Small intestine (tissue), 7 donors: Measurements from ENCODE around the gene CHCHD3. TPM values are rescaled to one million over a fixed set of nuclear protein-coding genes. Genes with fewer than 3 reads are reported as not detected.

Source experiments
- DNase-seq, 2 donors: peaks; one replicate each; pipeline versions ENCODE4 v3.0.0 to v3.0.0-alpha.2; 2013
- FAIRE-seq: peaks from 2 replicates; lab custom pipeline; 2012; peaks lifted over from hg19 to GRCh38; lab: Jason Lieb, UNC
- H3K27ac ChIP-seq, 3 donors: one replicate each; pipeline ENCODE4 v1.5.1; 2013; ENCODE audit warnings: low read length in 2 of 3, mild to moderate bottlenecking in 2 of 3, control low read depth in 1 of 3, inconsistent platforms in 1 of 3, low read depth in 1 of 3, moderate library complexity in 1 of 3
- H3K27me3 ChIP-seq, 3 donors: one replicate each; pipeline ENCODE4 v1.6.1; 2013; ENCODE audit warnings: low read length in 3 of 3, inconsistent platforms in 1 of 3; ENCODE audit not compliant: control insufficient read depth in 3 of 3, insufficient read depth in 3 of 3
- H3K36me3 ChIP-seq, 3 donors: one replicate each; pipeline ENCODE4 v1.6.1; 2013; ENCODE audit warnings: low read length in 3 of 3, inconsistent platforms in 1 of 3, low read depth in 1 of 3, mild to moderate bottlenecking in 1 of 3, moderate library complexity in 1 of 3; ENCODE audit not compliant: control insufficient read depth in 3 of 3, insufficient read depth in 2 of 3
- H3K4me1 ChIP-seq, 3 donors: one replicate each; pipeline ENCODE4 v1.6.1; 2013; ENCODE audit warnings: low read length in 2 of 3, inconsistent platforms in 1 of 3, low read depth in 1 of 3, mild to moderate bottlenecking in 1 of 3, moderate library complexity in 1 of 3; ENCODE audit not compliant: control insufficient read depth in 3 of 3, insufficient read depth in 2 of 3
- H3K4me3 ChIP-seq, 3 donors: one replicate each; pipeline ENCODE4 v1.5.1; 2013; ENCODE audit warnings: low read length in 3 of 3, control low read depth in 1 of 3, inconsistent platforms in 1 of 3, low read depth in 1 of 3, mild to moderate bottlenecking in 1 of 3, moderate library complexity in 1 of 3
- H3K9me3 ChIP-seq, 2 donors: one replicate each; pipeline ENCODE4 v1.6.1; 2013; ENCODE audit warnings: low read depth in 1 of 2, low read length in 1 of 2; ENCODE audit not compliant: control insufficient read depth in 2 of 2, insufficient read depth in 1 of 2
- WGBS, 3 donors: extraction: QIAGEN DNeasy Blood & Tissue Kit; methylation state at CpG; one replicate each; pipeline ENCODE4 v1.1.7; 2013; 5-methylcytosine and 5-hydroxymethylcytosine counted together
- polyA plus RNA-seq, 4 donors: library from polyadenylated mRNA; stranded (reverse) in 3 of 4; unstranded in 1 of 4; fragments of 200-250 nt in 3 of 4; fragments of 120-200 nt in 1 of 4; gene quantifications; one replicate each; pipeline versions ENCODE4 v1.2.1 to v1.2.3, GENCODE V29; 2013
- donor health status: healthy with polysubstance abuse.
- donor health status: control.
- donor health status: control.
- donor health status: Bipolar disorder and iron deficiency.
- donor health status: healthy.

CHCHD3 gene
- polyA plus RNA-seq, 4 donors = 53.5 to 98.6 (median 78.9) TPM

DNA sequence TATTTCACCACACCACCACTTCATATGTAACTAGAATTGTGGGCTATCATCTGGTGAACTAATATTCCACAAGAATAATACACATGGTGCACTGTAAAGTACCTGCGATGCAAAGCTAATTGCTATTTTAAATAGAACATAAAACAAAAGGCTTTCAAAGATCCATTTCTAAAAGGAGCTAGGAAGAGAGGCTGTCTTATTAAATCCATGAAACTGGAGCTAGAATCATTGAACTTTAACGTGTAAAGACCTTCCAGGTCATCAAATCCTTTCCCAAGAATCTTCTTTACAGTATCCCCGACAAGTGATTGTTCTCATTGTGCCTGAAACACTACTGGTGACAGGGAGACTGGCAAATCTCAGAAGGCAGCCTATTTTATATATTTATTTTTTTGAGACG, 224.9 kb downstream of the CHCHD3 start:
- WGBS, 3 donors = 91 to 98% (median 96%) methylated on average over 4 of the region's 4 CpGs
- peaks cover 0 to 3% (median 2%) of the 10 kb centered on the region in 3 donors for H3K4me1 ChIP-seq
- peaks cover 0 to 3% (median 0%) of the 10 kb centered on the region in 3 donors for H3K36me3 ChIP-seq
- H3K9me3 ChIP-seq = no peaks in the 10 kb centered on the region
- no peak for FAIRE-seq
- H3K4me3 ChIP-seq = no peak overlapping the region
- no peak for DNase-seq
- no peak overlapping the region for H3K27ac ChIP-seq
- H3K27me3 ChIP-seq = no peaks in the 10 kb centered on the region

DNA sequence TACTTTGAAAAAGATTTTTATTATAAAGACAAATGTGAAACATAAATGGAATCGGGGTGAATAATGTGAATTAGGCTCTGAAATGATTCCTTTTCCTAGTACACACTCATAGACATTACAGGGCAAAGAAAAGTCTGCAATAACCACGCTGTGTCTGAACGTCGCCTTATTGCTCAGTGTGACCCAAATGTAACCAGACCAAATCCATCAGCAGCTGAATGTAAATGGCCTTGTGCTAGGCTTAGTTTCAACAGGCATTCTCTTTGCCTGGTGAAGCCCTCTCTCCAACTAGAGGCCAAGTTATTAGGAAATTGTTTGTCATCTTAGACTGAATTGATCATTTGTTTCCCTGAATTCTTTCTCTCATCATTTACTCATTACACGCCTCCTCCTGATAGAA, 225.5 kb downstream of the CHCHD3 start:
- H3K9me3 ChIP-seq = no peaks in the 10 kb centered on the region
- 94 to 95% (median 94%) methylated on average over 5 of the region's 5 CpGs for WGBS, 3 donors
- H3K4me1 ChIP-seq = peaks cover 0 to 3% (median 2%) of the 10 kb centered on the region in 3 donors
- DNase-seq = no peak
- peaks cover 0 to 3% (median 0%) of the 10 kb centered on the region in 3 donors for H3K36me3 ChIP-seq
- H3K4me3 ChIP-seq = no peak overlapping the region
- H3K27ac ChIP-seq = no peak overlapping the region
- H3K27me3 ChIP-seq = no peaks in the 10 kb centered on the region
- FAIRE-seq = no peak

DNA sequence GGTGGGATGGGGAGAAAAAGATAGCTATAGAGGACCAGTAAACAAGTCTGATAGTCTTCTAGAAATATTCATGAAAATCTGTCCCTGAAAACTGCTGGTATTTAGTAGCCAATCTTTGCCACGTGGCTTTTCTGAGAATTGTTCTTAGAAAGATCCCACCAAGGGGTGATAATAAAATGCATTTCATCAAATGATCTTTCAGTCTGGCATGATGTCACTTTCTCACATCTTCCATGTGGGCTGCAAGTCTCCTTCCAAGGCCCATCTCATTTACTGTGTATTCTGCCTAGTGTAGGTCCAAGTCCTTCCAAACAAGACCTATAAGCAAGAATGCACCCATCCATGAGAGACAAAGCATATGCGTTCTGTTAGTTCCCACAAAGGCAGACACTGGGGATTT, 226.0 kb downstream of the CHCHD3 start:
- FAIRE-seq = no peak
- no peak overlapping the region for H3K4me3 ChIP-seq
- no peaks in the 10 kb centered on the region for H3K27me3 ChIP-seq
- peaks cover 0 to 3% (median 0%) of the 10 kb centered on the region in 3 donors for H3K36me3 ChIP-seq
- H3K27ac ChIP-seq = no peak overlapping the region
- DNase-seq = no peak
- H3K4me1 ChIP-seq = peaks cover 0 to 3% (median 2%) of the 10 kb centered on the region in 3 donors
- WGBS, 3 donors = 97 to 100% (median 97%) methylated on average over 2 of the region's 2 CpGs
- H3K9me3 ChIP-seq = no peaks in the 10 kb centered on the region

DNA sequence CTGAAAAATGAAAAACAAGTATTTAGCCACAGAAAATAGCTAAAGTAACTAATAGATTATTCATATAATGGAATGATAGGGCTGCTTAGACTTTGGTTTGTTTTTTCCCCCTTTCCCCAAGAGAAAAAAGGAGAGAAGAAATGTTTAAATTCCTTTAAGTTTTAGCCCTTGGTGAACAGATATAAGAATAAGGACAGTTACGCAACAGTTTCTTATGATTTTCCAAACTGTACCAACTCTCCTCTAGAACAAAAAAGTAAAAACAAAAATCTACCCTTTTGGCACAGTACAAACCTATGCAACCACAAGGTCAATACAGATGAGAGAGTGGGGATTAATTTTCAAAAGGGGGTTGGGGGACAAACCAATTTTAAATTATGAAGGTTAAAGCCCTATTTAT, 227.7 kb downstream of the CHCHD3 start:
- no peak overlapping the region for H3K4me3 ChIP-seq
- no peak for DNase-seq
- 98 to 100% (median 100%) methylated on average over 1 of the region's 1 CpG for WGBS, 3 donors
- H3K36me3 ChIP-seq = peaks cover 0 to 3% (median 0%) of the 10 kb centered on the region in 3 donors
- H3K27ac ChIP-seq = no peak overlapping the region
- H3K4me1 ChIP-seq = no peaks in the 10 kb centered on the region
- H3K9me3 ChIP-seq = peaks cover 0 to 2% of the 10 kb centered on the region in 2 donors
- FAIRE-seq = no peak
- no peaks in the 10 kb centered on the region for H3K27me3 ChIP-seq

DNA sequence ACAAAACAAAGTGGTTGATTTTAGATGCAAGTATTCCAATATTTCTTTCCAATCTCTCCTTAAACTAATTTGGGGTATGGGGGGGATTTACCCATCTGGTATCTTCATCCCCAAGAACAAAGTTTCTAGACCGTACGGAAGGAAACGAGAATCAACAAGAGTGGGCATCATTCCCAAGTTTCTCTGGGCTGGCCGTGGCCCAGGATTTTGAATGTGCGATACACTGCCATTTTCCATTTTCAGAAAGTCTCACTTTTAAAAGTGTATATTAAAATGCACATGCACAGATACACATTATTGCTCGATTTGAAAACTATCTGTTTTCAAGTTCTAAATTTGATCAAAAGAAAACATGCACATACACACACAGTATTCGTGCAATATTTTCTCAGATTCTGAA, 234.5 kb downstream of the CHCHD3 start:
- FAIRE-seq = no peak
- peaks cover 0 to 2% of the 10 kb centered on the region in 2 donors for H3K9me3 ChIP-seq

DNA sequence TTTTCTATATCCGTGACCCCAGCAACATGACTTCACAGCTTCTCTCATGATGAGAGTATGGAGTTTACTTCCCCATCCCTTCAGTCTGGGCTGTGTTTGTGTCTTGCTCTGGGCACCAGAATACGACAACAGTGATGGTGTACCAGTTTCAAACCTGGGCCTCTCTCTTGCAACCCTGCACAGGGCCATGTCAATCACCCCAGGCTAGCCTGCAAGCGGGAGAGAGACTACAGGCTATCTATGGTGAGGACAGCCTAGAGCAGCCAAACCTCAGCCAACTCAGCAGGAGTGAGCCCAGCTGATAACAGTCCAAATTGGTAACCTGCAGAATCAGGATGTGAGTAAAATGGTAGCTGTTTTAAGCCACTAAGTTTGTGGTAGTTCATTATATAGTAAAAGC, 235.8 kb downstream of the CHCHD3 start:
- Histone ChIP-seq H3K4me3 (no peak overlapping the region), H3K27ac (no peak overlapping the region), H3K27me3 (no peaks in the 10 kb centered on the region), H3K4me1 (no peaks in the 10 kb centered on the region), H3K36me3 (peaks cover 0 to 3% (median 0%) of the 10 kb centered on the region in 3 donors), H3K9me3 (peaks cover 0 to 2% of the 10 kb centered on the region in 2 donors)
- no peak for FAIRE-seq
- DNase-seq = no peak
- 97 to 98% (median 97%) methylated on average over 3 of the region's 3 CpGs for WGBS, 3 donors

More for the DNA sequence above, 234.5 kb downstream of the CHCHD3 start:
- 95 to 98% (median 96%) methylated on average over 7 of the region's 7 CpGs for WGBS, 3 donors
- no peaks in the 10 kb centered on the region for H3K4me1 ChIP-seq
- no peak for DNase-seq
- H3K27me3 ChIP-seq = no peaks in the 10 kb centered on the region
- peaks cover 0 to 3% (median 0%) of the 10 kb centered on the region in 3 donors for H3K36me3 ChIP-seq
- H3K27ac ChIP-seq = no peak overlapping the region
- H3K4me3 ChIP-seq = no peak overlapping the region

DNA sequence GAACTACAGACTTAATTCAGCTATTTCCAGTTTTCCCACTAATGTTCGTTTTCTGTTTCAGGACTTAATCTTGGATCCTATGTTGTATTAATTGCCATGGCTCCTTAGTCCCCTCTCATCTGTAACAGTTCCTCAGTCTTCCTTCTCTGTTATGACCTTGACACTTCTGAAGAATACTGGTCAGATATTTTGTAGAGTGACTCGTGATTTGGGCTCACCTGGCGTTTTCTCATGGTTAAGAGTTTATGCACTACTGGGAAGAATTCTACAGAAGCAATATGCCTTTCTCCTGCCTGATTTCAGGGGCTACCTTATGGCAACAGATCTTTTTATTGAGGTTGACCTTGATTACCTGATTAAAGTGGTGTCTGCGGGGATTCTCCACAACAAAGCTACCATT, 239.4 kb downstream of the CHCHD3 start:
- FAIRE-seq (no peak), DNase-seq (no peak)
- no peaks in the 10 kb centered on the region for H3K27me3 ChIP-seq
- peaks cover 0 to 3% (median 0%) of the 10 kb centered on the region in 3 donors for H3K36me3 ChIP-seq
- WGBS, 3 donors = 90 to 96% (median 95%) methylated on average over 4 of the region's 4 CpGs
- no peaks in the 10 kb centered on the region for H3K4me1 ChIP-seq
- H3K27ac ChIP-seq = no peak overlapping the region
- no peak overlapping the region for H3K4me3 ChIP-seq
- no peaks in the 10 kb centered on the region for H3K9me3 ChIP-seq

DNA sequence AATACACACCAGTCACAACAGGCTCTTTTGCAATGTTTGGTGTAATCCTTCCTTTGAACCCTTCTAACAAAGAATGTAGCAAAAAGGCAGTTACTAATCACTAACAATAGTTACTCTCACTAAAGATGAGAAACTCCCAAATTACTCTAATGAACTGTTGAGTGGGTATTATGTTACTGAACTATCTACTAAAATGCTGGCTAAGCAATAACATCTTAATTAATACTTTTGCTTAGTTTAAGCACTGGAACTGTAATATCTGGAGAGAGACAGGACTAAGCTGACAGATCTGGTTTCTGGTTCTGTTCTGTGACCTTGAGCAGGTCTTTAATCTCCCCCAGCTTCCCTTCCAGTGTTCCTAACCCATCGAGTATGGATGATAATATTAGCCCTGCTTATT, 241.7 kb downstream of the CHCHD3 start:
- WGBS, 3 donors = 63 to 82% (median 81%) methylated on average over 1 of the region's 1 CpG
- DNase-seq = no peak
- Histone ChIP-seq H3K27me3 (no peaks in the 10 kb centered on the region), H3K4me1 (no peaks in the 10 kb centered on the region), H3K27ac (no peak overlapping the region), H3K4me3 (no peak overlapping the region), H3K9me3 (no peaks in the 10 kb centered on the region), H3K36me3 (peaks cover 0 to 11% (median 3%) of the 10 kb centered on the region in 3 donors)
- FAIRE-seq = no peak

DNA sequence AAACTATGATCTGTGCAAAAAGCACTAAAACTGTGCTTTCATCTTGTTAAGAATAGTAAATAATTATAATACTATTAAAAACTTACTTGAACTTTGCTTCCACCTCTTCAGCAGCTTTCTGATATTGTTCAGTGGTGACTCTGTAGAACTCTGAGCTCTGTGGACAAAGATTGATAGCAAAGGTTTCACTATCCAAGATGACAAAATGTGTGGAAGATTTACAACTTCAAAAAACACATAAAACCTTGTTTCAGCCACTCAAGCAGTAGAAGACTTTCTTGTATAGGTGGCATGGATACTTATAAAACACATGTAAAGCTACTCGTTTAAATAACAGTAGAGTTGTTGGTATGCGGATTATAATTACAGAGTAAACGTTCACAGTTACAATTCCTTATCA, 243.6 kb downstream of the CHCHD3 start:
- WGBS, 3 donors = 89 to 93% (median 93%) methylated on average over 3 of the region's 3 CpGs
- peaks cover 0 to 14% (median 3%) of the 10 kb centered on the region in 3 donors for H3K36me3 ChIP-seq
- H3K4me3 ChIP-seq = no peak overlapping the region
- H3K4me1 ChIP-seq = no peaks in the 10 kb centered on the region
- no peak overlapping the region for H3K27ac ChIP-seq
- DNase-seq (no peak), FAIRE-seq (no peak)
- no peaks in the 10 kb centered on the region for H3K27me3 ChIP-seq
- peaks cover 0 to 1% of the 10 kb centered on the region in 2 donors for H3K9me3 ChIP-seq
